Measurements from ENCODE around the gene CUX1.

GRCh38 chr7:102072636-102073209 is 255.3 kb downstream of the CUX1 start:
- TF ChIP-seq NR2C1 (IDR thresholded peaks at IDR 0.05) (no peak), REST (IDR thresholded peaks at IDR 0.05; ENCODE audit: low read depth, low read length) (no peak), CTCF (IDR thresholded peaks at IDR 0.05 in 2 of 3, conservative IDR thresholded peaks at IDR 0.05 in 1 of 3; ENCODE audit: control insufficient read depth in 2 of 3, extremely low read depth in 1 of 3, insufficient read depth in 1 of 3, low read depth in 3 of 3, low read length in 3 of 3) (no peak), SRF (IDR thresholded peaks at IDR 0.05; ENCODE audit: low read depth in 2 of 2, low read length in 2 of 2) (no peak), HCFC1 (IDR thresholded peaks at IDR 0.05; ENCODE audit: low read length) (no peak), CREM (IDR thresholded peaks at IDR 0.05; ENCODE audit: low read depth) (no peak), KDM1A (IDR thresholded peaks at IDR 0.05; ENCODE audit: borderline replicate concordance) (no peak)
